ENCODE data around the gene EN2.

- TF ChIP-seq CTCF (IDR thresholded peaks at IDR 0.05; ENCODE audit: poor library complexity), result no peak
- peak; percentile 92 for TF ChIP-seq EZH2phosphoT487 (IDR thresholded peaks at IDR 0.05; ENCODE audit: low read depth, severe bottlenecking, unreplicated experiment)
- TF ChIP-seq EZH2 (IDR thresholded peaks at IDR 0.05; ENCODE audit: borderline replicate concordance), result peak; percentile 14
These were observed 4.4 kb upstream of the EN2 start for GRCh38 chr7:155453296-155454182.

Measured in hepatocyte (in vitro differentiated cells).